OCI-LY1 (cell line): ENCODE data around the gene HSPB9.

ENCODE experiments used
- H2AFZ ChIP-seq: fragments of 200-600 bp; sonication (generic), shearing (Covaris generic); 2 replicates; pipeline ENCODE4 v1.6.0; 2014; ENCODE audit warnings: antibody characterized with exemption, mild to moderate bottlenecking, low read length
- H3F3A ChIP-seq: fragments of 200-600 bp; sonication (generic), shearing (Covaris generic); 2 replicates; pipeline ENCODE4 v1.6.0; 2014; ENCODE audit warnings: mild to moderate bottlenecking, antibody characterized with exemption, low read length, moderate library complexity; ENCODE audit not compliant: insufficient read depth
- H3K27ac ChIP-seq: fragments of 200-600 bp; sonication (generic); 2 replicates; pipeline ENCODE4 v1.5.1; 2014; ENCODE audit warnings: low read length, mixed run types, mild to moderate bottlenecking, low read depth; ENCODE audit not compliant: poor library complexity, severe bottlenecking
- H3K27me3 ChIP-seq: fragments of 200-600 bp; sonication (generic); 2 replicates; pipeline ENCODE4 v1.6.0; 2014; ENCODE audit warnings: antibody characterized with exemption, mild to moderate bottlenecking, low read length, moderate library complexity; ENCODE audit not compliant: insufficient read depth
- H3K36me3 ChIP-seq: fragments of 200-600 bp; sonication (generic); 2 replicates; pipeline ENCODE4 v1.6.1; 2014; ENCODE audit warnings: mild to moderate bottlenecking, antibody characterized with exemption, low read length, moderate library complexity, mixed read lengths; ENCODE audit not compliant: insufficient read depth
- H3K4me1 ChIP-seq: fragments of 200-600 bp; sonication (generic); 2 replicates; pipeline ENCODE4 v1.5.1; 2014; ENCODE audit warnings: mild to moderate bottlenecking, low read length, moderate library complexity; ENCODE audit not compliant: insufficient read depth, severe bottlenecking
- H3K4me2 ChIP-seq: fragments of 200-600 bp; sonication (generic), shearing (Covaris generic); 2 replicates; pipeline ENCODE4 v1.6.1; 2014; ENCODE audit warnings: low read length
- H3K4me3 ChIP-seq: fragments of 200-600 bp; sonication (generic); 2 replicates; pipeline ENCODE4 v1.5.1; 2014; ENCODE audit warnings: low read length, low read depth, mild to moderate bottlenecking, mixed read lengths; ENCODE audit not compliant: poor library complexity, severe bottlenecking
- H3K79me2 ChIP-seq: fragments of 200-600 bp; shearing (Covaris generic); 2 replicates; pipeline ENCODE4 v1.6.1; 2016; ENCODE audit warnings: mixed run types, low read length, mixed read lengths; ENCODE audit not compliant: insufficient read depth
- H3K9ac ChIP-seq: fragments of 200-600 bp; sonication (generic), shearing (Covaris generic); 2 replicates; pipeline ENCODE4 v1.6.1; 2014; ENCODE audit warnings: mild to moderate bottlenecking, low read length, mixed read lengths
- H3K9me2 ChIP-seq: fragments of 200-600 bp; sonication (generic), shearing (Covaris generic); 2 replicates; pipeline ENCODE4 v1.6.1; 2014; ENCODE audit warnings: low read depth, mild to moderate bottlenecking, low read length, mixed read lengths
- H3K9me3 ChIP-seq: fragments of 200-600 bp; shearing (Covaris generic); 2 replicates; pipeline ENCODE4 v1.6.1; 2014; ENCODE audit warnings: low read length, mixed read lengths
- H4K20me1 ChIP-seq: fragments of 200-600 bp; sonication (generic), shearing (Covaris generic); 2 replicates; pipeline ENCODE4 v1.6.0; 2016; ENCODE audit warnings: mild to moderate bottlenecking, low read length; ENCODE audit not compliant: insufficient read depth
- CTCF ChIP-seq: fragments of 200-600 bp; sonication (generic), shearing (Covaris generic); IDR thresholded peaks from 2 replicates; pipeline ENCODE4 v1.5.1; 2017; ENCODE audit warnings: mild to moderate bottlenecking, antibody characterized with exemption, low read length, moderate library complexity, mixed read lengths
- EZH2 ChIP-seq: fragments of 200-600 bp; sonication (generic), shearing (Covaris generic); IDR thresholded peaks from 2 replicates; pipeline ENCODE4 v1.8.0; 2017; ENCODE audit warnings: borderline replicate concordance, mixed run types, mild to moderate bottlenecking, antibody characterized with exemption, low read length, moderate library complexity, mixed read lengths

Gene HSPB9

GRCh38 chr17:42094375-42095069 lies 28.1 kb upstream of the HSPB9 start:
- no peak overlapping the region for H3K4me2 ChIP-seq
- H3K4me3 ChIP-seq: no peak overlapping the region
- H3K9me2 ChIP-seq: no peaks in the 10 kb centered on the region
- no peaks in the 10 kb centered on the region for H3F3A ChIP-seq
- no peaks in the 10 kb centered on the region for H3K36me3 ChIP-seq
- H3K27ac ChIP-seq: no peak overlapping the region
- H3K4me1 ChIP-seq: peaks cover 10% of the 10 kb centered on the region
- no peaks in the 10 kb centered on the region; the same call in 1 of the 2 replicates for H3K27me3 ChIP-seq
- H3K9ac ChIP-seq: no peak overlapping the region
- no peak for TF ChIP-seq EZH2
- TF ChIP-seq CTCF: no peak
- H3K79me2 ChIP-seq: no peaks in the 10 kb centered on the region
- H4K20me1 ChIP-seq: no peaks in the 10 kb centered on the region
- no peaks in the 10 kb centered on the region for H3K9me3 ChIP-seq
- no peak overlapping the region for H2AFZ ChIP-seq

GRCh38 chr17:42096360-42097111 lies 26.1 kb upstream of the HSPB9 start:
- no peaks in the 10 kb centered on the region for H4K20me1 ChIP-seq
- H3K79me2 ChIP-seq: no peaks in the 10 kb centered on the region

More at GRCh38 chr17:42096360-42097111, 26.1 kb upstream of the HSPB9 start:
- H3K27ac ChIP-seq: no peak overlapping the region
- no peak overlapping the region for H3K4me2 ChIP-seq
- H3K36me3 ChIP-seq: no peaks in the 10 kb centered on the region
- TF ChIP-seq CTCF (peak; percentile 19; the same call in 1 of the 2 replicates), EZH2 (no peak)
- no peaks in the 10 kb centered on the region; the same call in 1 of the 2 replicates for H3K27me3 ChIP-seq
- peaks cover 10% of the 10 kb centered on the region for H3K4me1 ChIP-seq
- no peaks in the 10 kb centered on the region for H3K9me2 ChIP-seq
- no peaks in the 10 kb centered on the region for H3K9me3 ChIP-seq
- H3K9ac ChIP-seq: no peak overlapping the region
- no peak overlapping the region for H3K4me3 ChIP-seq
- no peak overlapping the region for H2AFZ ChIP-seq
- H3F3A ChIP-seq: no peaks in the 10 kb centered on the region
